Stimulated activated CD4-positive, alpha-beta T cell treated with anti-CD3 and anti-CD28 coated beads, Interleukin-4, amount 100 ng/mL, for 4 hours (primary cell): ENCODE results near the gene PRIM2.
"Not testable (repeated sequence)": the region's sequence is repeated elsewhere in the genome, so short reads cannot be mapped to it uniquely, and the experiment has no call there.

Experiments
- DNase-seq, 2 experiments: peaks; one replicate each; pipeline ENCODE4 v3.0.0-alpha.2; 2020

Gene PRIM2

DNA sequence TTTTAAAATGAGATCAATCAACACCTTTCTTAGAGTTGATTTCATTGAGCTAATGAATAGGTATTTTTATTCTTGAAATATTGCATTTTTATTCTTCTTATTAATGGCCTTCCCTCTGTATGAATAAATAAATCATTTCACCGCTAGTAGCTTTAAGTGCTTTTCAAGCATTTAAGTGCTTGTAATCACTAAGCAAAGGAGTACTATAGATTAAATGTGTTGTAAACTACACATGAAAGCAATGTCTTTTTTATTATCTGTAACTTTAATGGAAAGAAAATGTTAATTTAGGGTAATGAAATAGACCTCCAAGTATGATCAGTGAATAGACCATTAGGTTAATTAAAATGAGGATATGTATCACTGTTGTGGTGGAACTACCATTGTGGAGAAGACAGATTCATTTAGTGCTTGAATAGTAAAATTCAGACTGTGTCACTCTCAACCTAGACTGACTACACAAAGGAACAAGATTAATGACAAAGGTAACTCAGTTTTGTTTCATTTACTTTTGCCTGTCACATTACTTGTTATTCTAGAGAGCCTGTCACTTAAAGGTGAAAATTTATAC lies 132.2 kb downstream of the PRIM2 start:
- DNase-seq = not testable (repeated sequence)

DNA sequence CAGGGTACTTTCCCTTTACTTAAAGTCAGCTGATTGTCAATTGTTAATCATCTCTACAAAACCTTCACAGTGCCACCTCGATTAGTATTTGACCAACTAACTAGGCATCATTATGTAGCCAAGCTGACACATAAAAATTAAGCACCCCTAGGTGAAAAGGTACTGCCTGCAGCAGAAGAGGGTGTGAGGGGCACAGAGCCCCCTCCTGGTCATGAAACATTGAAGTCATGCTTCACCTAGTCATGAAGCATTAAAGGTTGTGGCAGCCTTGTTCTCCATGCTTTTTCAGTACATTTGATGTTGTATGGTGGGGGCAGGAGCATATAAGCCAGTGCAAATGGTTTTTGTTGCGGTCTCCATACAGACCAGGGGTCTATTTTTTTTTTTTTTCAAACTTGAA lies 142.4 kb downstream of the PRIM2 start:
- not testable (repeated sequence) for DNase-seq

DNA sequence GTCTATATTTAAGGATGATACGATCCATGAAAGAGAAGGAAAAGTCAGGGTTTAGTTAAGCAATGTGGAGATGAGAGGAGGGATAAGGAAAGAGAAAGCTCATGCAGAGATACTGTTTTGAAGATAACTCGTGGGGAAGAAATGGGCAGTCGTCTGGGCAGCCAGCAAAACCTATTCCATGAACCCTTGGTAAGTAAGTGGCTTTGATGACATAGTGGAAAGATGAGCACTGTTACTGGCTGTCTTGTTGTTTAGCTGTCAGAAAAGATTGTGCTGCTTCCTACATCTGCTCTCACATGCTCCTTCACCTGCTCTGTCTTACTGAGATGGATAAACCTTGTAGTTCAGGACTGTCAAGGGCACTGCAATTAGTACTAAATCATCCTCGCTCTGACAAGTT lies 143.6 kb downstream of the PRIM2 start:
- DNase-seq = not testable (repeated sequence)

DNA sequence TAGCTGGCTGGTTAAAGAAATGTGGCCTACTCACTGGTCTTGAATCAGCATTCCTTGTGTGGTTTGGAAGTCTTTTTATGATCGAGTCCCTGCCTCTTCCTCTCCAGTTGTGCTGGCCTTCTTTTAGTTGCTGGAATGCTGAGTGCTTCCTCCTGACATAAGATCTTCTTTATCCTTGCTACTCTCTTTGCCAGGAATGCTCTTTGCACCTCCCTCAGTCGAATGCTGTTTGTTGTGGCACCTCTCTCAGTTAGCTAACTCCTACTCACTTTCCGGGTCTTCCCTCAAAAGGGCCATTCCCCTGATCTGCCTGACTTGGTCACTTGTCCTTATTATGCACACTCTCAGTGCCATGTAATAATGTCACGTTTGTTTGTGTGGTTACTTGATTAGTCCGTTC lies 146.4 kb downstream of the PRIM2 start:
- DNase-seq = not testable (repeated sequence)

DNA sequence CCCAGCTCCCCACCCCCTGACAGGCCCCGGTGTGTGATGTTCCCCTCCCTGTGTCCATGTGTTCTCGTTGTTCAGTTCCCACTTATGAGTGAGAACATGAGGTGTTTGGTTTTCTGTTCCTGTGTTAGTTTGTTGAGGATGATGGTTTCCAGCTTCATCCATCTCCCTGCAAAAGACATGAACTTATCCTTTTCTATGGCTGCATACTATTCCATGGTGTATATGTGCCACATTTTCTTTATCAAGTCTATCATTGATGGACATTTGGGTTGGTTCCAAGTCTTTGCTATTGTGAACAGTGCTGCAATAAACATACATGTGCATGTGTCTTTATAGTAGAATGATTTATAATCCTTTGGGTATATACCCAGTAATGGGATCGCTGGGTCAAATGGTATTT lies 148.5 kb downstream of the PRIM2 start:
- not testable (repeated sequence) for DNase-seq

DNA sequence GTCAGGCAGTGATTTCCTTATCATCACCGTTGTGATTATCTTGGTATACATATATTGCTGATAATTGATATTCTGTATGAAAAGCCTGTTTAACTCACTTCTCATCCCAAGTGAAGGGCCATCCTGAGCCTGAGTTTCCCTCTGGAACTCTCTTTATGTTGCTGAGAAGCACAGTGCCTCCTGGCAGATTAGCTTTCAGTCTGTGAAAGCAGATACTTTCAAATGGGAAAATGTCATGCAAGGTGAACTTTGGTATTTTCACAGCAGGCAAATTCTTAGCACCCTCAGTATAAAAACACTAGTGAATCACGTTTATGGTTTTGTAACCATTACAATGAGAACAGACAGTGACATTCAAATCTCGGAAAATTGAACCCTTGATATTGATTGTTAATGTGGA lies 151.6 kb downstream of the PRIM2 start:
- DNase-seq = no peak

DNA sequence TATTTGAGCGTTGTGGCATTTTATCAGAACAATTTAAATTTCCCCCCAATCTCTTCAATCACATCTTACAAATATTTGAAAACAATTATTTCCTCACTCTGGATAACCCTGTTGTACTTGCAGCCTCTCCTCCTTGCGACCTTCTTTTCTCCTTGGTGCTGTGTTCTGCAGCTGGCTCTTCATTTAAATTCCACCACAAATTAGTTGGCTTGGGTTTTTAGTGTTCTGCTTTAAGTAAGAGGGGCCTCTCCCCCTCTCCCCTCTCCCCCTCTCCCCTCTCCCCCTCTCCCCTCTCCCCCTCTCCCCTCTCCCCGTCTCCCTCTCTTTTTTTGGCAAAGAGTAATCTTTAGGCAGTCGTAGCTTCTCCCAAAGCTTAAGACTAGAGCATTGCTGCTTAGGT lies 152.7 kb downstream of the PRIM2 start:
- DNase-seq = not testable (repeated sequence)

DNA sequence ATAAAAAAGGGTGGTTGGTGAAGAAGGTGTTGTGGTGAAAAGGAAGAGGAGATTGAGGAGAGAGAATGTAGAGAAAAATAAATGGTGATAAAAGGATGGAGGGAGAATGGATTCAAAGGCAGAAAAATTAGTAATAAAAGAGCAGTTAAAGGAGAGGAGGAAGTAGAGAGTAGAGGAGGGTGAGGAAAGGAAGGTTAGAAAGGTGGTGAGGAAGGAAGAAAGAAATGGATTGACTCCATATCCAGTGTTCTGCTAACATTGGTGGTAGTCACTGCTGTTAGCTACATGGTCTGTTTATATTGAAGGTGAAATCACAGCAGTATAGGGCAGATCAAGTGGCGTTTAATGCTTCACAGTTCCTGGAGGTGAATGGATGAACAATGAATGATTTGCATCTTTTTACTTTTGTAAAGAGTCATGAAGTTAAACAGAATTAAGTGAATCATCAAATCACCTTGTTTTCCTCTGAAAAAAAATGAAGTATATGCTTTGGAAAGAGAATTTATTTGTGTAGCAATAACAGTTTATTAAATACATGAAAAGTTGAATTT lies 154.0 kb downstream of the PRIM2 start:
- DNase-seq = not testable (repeated sequence)

DNA sequence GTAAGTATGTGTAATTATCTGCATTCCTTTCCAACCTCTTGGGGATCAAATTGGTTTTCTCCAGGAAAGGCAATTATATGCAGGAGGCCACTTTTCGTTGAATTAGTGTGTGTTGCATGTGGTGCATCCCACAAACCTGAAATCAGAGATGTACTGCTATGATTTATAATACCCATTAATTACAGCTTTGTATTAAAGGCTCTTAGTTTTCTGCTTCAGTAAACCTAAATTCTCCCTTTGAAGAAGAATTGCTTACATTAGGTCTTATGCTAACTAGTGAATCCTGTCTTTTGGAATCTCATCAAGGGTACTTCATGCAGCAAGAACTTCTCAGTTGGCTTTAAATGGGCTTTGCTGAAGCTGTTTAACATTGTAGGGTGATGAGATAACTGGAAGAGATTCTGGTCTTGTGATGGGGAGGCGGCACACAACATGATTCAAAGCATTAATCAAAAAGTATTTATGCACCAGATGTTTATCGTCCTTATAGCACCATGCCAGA lies 155.5 kb downstream of the PRIM2 start:
- DNase-seq = not testable (repeated sequence)

DNA sequence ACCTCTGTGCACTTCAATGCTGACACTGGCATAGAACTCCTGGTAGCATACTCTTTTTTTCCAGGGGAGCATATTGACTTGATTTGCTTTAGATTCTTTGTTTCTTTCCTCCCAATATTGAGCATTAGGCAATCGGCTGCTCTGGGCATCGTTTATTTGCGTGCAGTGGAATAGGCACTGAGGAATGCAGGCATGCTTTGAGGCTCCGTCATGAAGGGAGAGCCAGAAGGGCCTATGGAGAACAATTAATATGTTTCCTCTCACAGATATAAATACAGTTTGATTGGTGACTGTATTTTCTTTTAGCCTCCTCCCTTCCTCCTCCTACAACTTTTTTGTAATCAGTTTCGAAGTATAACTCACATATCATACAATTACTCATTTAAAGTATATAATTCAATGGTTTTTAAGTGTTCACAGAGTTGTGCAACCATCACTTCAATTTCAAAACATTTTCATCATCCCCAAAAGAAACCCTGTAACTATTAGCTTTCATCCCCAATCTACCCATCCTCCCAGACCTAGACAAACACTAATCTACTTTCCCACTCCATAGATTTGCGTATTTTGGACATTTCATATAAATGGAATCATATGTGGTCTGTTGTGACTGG lies 157.5 kb downstream of the PRIM2 start:
- not testable (repeated sequence) for DNase-seq

DNA sequence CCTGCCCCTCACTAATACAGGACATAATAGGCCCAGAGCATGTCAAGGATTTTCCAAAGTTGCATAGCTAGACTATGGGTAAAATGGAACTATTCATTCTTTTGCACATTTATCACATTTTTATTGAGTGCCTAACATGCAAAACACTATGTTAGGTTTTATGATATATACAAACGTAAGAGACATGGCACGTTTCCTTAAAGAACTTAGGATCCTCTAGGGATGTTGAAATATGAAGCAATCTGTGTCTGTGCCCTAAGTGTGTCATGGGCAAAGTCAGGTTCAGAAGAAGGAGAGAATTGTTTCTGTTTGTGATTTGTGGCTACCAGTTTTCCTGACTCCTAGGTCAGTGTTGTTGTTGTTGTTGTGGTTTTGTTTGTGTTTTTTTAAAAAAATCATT lies 158.2 kb downstream of the PRIM2 start:
- DNase-seq = not testable (repeated sequence)

DNA sequence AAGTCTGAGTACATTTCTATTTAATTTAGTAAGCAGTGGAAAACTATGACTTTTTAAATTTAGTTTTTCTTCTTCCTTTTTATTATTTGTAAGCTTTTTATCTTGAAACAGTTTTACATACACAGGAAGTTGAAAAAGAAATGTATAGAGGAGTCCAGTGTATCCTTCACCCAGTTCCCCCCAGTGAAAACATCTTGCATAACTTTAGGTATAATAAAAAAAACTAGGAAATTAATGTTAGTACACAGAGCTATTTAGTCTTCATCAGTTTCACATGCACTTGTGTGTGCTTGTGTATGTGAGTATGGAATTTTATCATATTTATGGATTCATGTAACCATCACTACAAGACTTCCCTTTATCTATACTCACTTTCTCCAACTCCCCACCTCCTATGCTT lies 162.8 kb downstream of the PRIM2 start:
- DNase-seq = not testable (repeated sequence)

DNA sequence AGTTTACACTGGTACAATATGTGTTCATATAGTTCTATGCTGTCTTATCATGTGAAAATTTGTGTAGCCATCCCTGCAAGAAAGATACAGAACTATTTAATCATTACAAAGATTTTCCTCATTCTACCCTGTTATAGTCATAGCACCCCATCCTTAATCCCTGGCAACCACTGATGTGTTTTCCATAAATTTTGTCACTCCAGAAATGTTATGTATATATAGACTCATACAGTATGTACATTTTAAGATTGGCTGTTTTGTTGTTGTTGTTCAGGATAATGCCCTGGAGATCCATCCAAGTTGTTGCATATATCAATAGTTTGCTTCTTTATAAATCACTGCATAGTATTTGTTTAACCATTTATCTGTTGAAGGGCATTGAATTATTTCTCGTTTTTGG lies 163.7 kb downstream of the PRIM2 start:
- DNase-seq = not testable (repeated sequence)

DNA sequence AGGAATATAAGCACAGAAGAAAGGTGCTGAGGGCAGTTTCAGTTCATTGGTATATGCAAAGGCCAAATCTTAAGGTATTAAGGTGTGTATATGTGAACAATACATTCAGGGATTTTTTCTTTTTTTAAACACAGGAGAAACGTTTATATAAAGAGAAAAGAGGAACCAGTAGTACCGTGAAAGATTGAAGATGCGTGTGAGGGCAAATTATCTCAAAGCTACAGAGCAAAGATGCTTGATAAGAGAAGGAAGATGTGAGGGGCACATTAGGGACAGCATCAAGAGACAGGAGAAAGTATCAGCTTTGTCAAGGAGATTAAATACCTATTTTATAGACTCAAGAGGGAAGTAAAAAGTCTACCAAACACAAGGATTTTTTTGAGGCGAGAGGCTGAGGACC lies 165.0 kb downstream of the PRIM2 start:
- not testable (repeated sequence) for DNase-seq

DNA sequence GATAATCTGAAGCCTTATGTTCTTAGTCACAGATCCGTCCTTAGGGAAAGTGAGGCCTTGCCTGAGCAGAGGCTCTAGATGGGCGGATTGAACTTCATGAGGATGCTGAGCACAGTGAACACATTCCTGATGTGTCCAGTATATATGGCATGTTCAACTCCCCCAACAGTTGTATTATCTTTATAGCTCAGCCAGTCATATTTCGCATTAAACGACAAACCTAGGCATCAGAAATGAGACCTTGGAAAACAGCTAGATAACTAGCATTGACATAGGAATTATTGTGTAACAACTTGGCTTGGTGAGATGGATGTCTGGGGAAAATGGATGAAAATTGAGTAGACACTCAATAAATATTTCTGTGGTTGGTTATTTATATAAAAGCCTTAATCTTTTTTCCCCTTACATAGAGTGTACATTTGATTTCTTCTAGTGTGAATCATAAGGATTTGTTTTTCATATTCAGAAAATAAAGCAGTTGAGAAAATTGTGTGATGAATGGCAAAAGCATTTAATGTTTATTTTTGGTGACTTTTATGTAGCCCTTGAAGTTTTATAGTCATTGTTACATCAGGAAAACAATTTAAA lies 169.2 kb downstream of the PRIM2 start:
- DNase-seq = not testable (repeated sequence)

DNA sequence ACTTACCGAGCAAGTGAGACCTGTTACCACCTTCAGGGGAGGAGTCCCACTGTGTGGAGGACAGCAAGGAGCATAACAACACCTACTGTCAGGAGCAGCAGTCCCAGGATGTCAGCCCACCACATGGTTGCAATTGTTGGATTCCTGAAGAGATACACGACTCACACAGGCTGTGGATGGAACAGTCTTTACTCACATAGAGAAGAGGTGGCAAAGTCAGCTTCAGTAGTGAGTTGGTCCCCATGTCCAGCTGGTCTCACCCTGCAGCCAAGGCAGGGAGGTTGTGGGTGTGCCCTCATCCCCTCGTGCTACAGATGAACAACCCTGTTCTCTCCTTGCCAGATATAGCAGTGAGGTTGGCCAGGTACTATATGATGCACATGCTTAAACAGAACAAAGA lies 171.1 kb downstream of the PRIM2 start:
- DNase-seq = not testable (repeated sequence)

DNA sequence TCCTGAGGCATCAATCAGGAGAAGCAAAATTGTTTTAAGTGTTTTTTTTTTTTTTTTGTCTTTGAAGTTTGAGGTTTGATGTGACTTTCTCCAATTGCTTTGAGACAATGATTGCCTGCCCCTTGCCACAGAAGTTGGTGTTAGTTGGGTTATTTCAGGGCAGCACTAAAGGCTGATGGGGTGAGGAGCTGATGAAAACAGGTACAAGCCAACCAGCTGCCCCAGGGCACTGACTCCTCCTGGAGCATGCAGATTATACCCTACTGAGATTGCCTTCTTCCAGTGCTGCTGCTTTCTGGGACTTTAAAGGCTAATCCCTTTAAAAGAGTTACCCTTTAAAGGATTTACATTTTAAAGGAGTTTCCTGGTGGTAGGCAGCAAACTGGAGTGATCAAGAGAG lies 172.5 kb downstream of the PRIM2 start:
- DNase-seq = not testable (repeated sequence)

DNA sequence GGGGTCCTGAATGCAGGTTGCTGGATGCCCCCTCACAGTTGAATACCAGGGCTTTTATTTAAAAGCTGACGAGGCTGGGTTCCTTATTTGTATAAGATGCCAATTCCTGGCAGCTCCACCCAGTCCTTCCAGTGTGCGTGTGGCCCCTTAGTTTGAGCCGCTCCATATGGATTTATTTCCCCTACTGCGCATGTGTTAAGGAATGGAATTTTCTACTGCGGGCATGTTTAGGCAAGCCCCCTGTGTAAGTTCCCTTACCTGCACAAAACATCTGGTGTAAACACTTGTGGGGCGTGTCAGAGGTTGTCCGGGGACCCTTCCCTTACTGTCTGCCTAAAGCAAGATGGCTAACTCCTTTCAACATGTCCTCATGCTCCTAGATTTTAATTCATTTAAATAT lies 174.4 kb downstream of the PRIM2 start:
- DNase-seq = not testable (repeated sequence)

DNA sequence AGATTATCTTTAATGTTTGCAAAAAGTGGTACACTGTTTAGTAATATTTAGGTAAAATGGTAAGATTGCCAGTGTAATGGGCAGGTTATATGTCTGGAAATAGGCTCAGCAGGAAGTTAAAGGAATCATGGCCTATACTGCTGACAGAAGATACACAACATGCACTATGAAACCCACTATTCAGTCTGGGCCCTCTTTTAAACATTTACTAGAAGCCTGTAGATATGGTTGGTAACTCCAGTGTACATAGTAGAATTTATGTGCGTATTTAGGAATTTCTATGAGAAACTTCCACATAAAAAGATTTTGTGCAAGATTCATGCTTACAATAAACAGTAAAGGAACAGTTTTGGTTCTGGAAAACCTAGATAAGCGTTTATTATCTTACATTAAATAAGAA lies 178.8 kb downstream of the PRIM2 start:
- DNase-seq = not testable (repeated sequence)

DNA sequence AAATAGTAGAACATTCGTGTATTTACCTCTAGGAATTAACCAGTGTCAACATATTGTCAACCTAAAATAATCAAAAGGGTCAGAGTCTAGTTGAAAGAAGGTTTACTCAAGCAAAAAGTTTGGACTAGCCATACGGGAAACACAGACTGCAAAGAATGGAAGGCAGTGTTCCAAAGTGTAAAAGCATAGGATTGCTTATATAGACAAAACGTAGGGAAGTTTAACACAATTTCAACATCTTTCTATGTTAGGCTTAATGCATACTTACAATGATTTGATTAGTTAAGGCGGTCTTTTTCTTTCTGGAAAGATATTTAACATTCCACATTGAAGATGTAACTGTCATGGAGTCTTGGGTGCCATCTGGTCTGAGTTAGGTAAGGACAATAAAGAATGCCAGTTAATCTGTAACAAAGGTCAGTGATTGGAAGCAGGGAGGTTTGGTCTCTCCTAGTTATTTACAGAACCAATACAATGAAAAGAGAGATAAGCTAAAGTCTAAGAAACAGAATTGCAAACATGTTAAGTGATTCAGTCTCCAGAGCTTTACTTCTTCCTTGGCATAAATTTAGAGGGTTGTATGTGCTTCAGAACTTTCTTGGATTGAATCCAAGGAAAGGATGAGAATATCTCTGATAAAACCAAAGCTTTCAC lies 183.1 kb downstream of the PRIM2 start:
- DNase-seq = not testable (repeated sequence)

DNA sequence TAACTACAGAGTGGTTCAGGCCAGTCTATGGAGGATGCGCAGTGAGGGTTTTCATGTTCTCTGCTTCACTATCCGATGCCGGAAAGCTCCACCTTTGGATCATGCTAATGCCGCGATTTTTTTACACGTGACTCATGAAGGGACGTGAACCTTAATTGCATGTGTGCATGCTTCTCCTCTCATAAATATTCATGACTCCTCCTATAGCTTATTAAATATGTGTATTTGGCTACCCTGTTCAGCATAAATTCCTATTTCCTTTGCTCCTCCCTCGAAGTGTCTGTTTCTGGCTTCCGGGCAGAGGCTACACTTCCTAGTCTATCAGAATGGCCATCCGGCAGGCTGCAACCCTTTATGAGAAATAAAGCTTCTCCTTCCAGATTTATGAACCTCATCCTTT lies 185.0 kb downstream of the PRIM2 start:
- DNase-seq = not testable (repeated sequence)

DNA sequence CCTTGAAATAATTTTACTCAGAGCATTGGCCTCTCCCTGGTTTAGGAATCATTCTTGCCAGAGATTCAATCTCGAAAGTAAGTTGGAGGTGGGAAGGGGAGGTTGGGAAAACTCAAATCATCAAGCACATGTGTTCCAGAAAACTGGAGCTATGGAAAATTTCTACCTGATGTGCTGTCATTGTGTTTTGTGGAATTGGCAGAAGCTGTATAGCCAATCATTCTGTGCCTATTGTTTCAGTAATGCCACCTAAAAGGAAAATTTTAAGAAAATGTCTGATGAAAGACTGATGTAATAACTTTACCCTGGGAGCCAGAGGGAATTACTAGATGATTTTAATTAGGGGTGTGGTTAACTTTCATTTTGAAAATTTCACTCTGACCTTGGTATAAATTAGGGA lies 187.8 kb downstream of the PRIM2 start:
- DNase-seq = not testable (repeated sequence)

DNA sequence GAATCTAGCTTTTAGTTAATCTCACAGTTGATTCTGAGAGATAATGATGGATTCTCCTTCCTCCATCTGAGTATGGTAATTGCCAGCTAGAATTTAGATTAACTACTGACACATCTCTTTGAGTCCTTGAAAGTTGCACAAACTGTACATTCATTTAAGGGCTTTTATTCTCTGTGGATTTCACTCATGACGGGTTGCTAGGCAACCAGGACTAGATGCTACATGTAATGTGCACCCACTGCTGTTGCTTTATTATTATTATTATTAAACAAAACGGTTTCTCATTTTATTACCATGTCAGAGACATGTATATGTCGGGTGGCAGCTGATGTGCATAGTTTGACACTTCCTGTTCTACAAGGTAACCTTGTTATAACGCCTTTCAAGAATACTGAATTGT lies 193.0 kb downstream of the PRIM2 start:
- DNase-seq = not testable (repeated sequence)
